ENCODE results near the gene LMTK3. TPM values are rescaled to one million over a fixed set of nuclear protein-coding genes. Genes with fewer than 3 reads are reported as not detected.
A peak's percentile ranks its signal among the peaks of the same experiment; 100 is the strongest.

Gene LMTK3
- total RNA-seq, 1 experiment from 2014 or later, result not detected

DNA sequence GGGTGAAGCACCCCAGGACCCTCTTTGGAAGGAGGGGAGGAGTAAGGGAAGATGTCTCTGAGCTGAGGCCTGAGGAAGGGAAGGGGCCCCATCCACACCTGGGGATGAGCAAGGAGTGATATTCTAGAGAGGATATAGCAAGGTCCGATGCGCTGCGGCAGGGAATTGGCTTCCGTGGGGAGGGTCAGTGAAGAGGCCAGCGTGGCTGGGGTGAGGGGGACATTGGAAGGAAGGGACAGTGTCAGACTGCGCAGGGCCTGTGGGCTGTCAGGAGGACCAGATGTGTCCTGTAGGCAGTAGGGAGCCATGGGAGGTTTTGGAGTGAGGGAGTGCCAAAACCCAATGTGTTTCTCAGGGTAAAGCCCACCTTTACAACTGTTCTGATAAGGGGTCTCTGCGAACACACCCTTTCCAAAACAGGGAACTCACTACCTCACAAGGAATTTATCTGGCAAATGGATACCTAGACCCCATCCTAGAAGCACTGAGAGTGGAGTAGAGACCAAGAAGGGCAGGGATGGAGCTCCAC is 3.7 kb downstream of the LMTK3 start:
- no peaks in the 10 kb centered on the region for H3K79me2 ChIP-seq (ENCODE audit: low read length)
- no peaks in the 10 kb centered on the region for H3K36me3 ChIP-seq (ENCODE audit: insufficient read depth, low read length)
- no peaks in the 10 kb centered on the region for H3K9me2 ChIP-seq (replicated peaks; ENCODE audit: insufficient read depth, low read length)
- no peak overlapping the region for H3K9ac ChIP-seq (ENCODE audit: low read length)
- no peak overlapping the region for H3K4me2 ChIP-seq (ENCODE audit: low read depth, low read length, poor library complexity, severe bottlenecking)
- no peaks in the 10 kb centered on the region for H3K9me3 ChIP-seq (ENCODE audit: low read length)
- H2AFZ ChIP-seq (ENCODE audit: low read length), result no peak overlapping the region
- no peaks in the 10 kb centered on the region for H3K27me3 ChIP-seq (ENCODE audit: low read length)
- H3K27ac ChIP-seq (ENCODE audit: low read length), result no peak overlapping the region
- no peaks in the 10 kb centered on the region for H4K20me1 ChIP-seq (ENCODE audit: insufficient read depth, low read depth, low read length)
- H3K4me1 ChIP-seq (ENCODE audit: low read length), result peaks cover 12% of the 10 kb centered on the region
- DNase-seq, result peak; percentile 33
- no peak overlapping the region for H3K4me3 ChIP-seq (ENCODE audit: low read length)

- DNase-seq, result peak; percentile 87
- Histone ChIP-seq H3K9me2 (replicated peaks; ENCODE audit: insufficient read depth, low read length) (no peaks in the 10 kb centered on the region), H3K79me2 (ENCODE audit: low read length) (no peaks in the 10 kb centered on the region), H3K9ac (ENCODE audit: low read length) (no peak overlapping the region), H3K27me3 (ENCODE audit: low read length) (no peaks in the 10 kb centered on the region), H3K36me3 (ENCODE audit: insufficient read depth, low read length) (no peaks in the 10 kb centered on the region), H3K4me2 (ENCODE audit: low read depth, low read length, poor library complexity, severe bottlenecking) (no peak overlapping the region), H4K20me1 (ENCODE audit: insufficient read depth, low read depth, low read length) (no peaks in the 10 kb centered on the region), H3K27ac (ENCODE audit: low read length) (no peak overlapping the region), H3K4me3 (ENCODE audit: low read length) (no peak overlapping the region), H2AFZ (ENCODE audit: low read length) (no peak overlapping the region), H3K4me1 (ENCODE audit: low read length) (peaks cover 7% of the 10 kb centered on the region), H3K9me3 (ENCODE audit: low read length) (no peaks in the 10 kb centered on the region)
Observed at GRCh38 chr19:48506138-48506733, 5.4 kb downstream of the LMTK3 start.

- Histone ChIP-seq H3K4me3 (ENCODE audit: low read length) (no peak overlapping the region), H3K4me2 (ENCODE audit: low read depth, low read length, poor library complexity, severe bottlenecking) (no peak overlapping the region), H4K20me1 (ENCODE audit: insufficient read depth, low read depth, low read length) (no peaks in the 10 kb centered on the region), H3K79me2 (ENCODE audit: low read length) (no peaks in the 10 kb centered on the region), H3K9me3 (ENCODE audit: low read length) (no peaks in the 10 kb centered on the region), H3K27me3 (ENCODE audit: low read length) (no peaks in the 10 kb centered on the region), H3K36me3 (ENCODE audit: insufficient read depth, low read length) (no peaks in the 10 kb centered on the region), H3K4me1 (ENCODE audit: low read length) (peaks cover 10% of the 10 kb centered on the region), H3K27ac (ENCODE audit: low read length) (no peak overlapping the region), H3K9me2 (replicated peaks; ENCODE audit: insufficient read depth, low read length) (no peaks in the 10 kb centered on the region), H2AFZ (ENCODE audit: low read length) (no peak overlapping the region; the same call in 1 of the 2 replicates), H3K9ac (ENCODE audit: low read length) (no peak overlapping the region)
- DNase-seq, result no peak
Observed at GRCh38 chr19:48502350-48503018, 9.2 kb downstream of the LMTK3 start.

GRCh38 chr19:48501494-48502349 is 9.9 kb downstream of the LMTK3 start:
- no peaks in the 10 kb centered on the region for H3K27me3 ChIP-seq (ENCODE audit: low read length)
- no peaks in the 10 kb centered on the region for H3K79me2 ChIP-seq (ENCODE audit: low read length)
- no peaks in the 10 kb centered on the region for H4K20me1 ChIP-seq (ENCODE audit: insufficient read depth, low read depth, low read length)
- H3K9ac ChIP-seq (ENCODE audit: low read length), result no peak overlapping the region
- no peaks in the 10 kb centered on the region for H3K9me3 ChIP-seq (ENCODE audit: low read length)
- peak overlapping the region; percentile 0; the same call in 1 of the 2 replicates for H3K4me3 ChIP-seq (ENCODE audit: low read length)
- peaks cover 10% of the 10 kb centered on the region for H3K4me1 ChIP-seq (ENCODE audit: low read length)
- H3K27ac ChIP-seq (ENCODE audit: low read length), result no peak overlapping the region
- no peaks in the 10 kb centered on the region for H3K9me2 ChIP-seq (replicated peaks; ENCODE audit: insufficient read depth, low read length)
- DNase-seq, result peak; percentile 96
- H3K4me2 ChIP-seq (ENCODE audit: low read depth, low read length, poor library complexity, severe bottlenecking), result peak overlapping the region; percentile 6
- H2AFZ ChIP-seq (ENCODE audit: low read length), result no peak overlapping the region; the same call in 1 of the 2 replicates
- H3K36me3 ChIP-seq (ENCODE audit: insufficient read depth, low read length), result no peaks in the 10 kb centered on the region

DNA sequence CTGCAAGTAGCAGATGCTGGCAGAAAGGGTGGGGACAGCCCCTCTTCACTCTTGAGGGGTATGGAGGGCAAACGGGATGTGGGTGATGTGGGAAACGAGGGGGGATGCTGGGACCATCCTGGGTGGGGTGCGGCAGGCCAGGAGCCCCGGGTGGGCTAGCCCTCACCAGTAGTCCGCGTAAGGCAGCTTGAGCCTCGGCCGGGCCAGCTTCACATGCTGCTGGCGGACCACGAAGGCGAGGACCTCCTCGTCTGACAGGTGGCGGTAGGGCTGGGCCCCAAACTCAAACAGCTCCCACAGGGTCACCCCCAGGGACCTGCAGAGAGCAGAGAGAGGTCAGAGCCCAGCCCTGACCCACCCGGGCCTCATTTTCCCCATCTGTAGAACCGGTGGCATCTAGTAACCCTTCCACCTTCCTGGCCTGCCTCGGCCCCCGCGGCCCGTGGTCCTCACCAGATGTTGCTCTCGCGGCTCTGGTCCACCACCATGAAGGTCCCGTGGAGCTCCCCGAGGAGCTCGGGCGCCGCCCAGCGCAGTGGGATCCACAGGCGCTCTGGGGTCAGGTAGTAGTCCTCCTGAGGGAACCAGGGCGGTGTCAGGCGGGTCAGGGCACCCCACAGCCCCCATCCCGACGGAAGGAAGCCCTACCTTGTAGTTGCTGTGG is 10.7 kb downstream of the LMTK3 start:
- Histone ChIP-seq H2AFZ (ENCODE audit: low read length) (no peak overlapping the region), H3K9ac (ENCODE audit: low read length) (no peak overlapping the region), H3K27ac (ENCODE audit: low read length) (no peak overlapping the region), H3K36me3 (ENCODE audit: insufficient read depth, low read length) (no peaks in the 10 kb centered on the region), H3K9me2 (replicated peaks; ENCODE audit: insufficient read depth, low read length) (no peaks in the 10 kb centered on the region), H3K4me1 (ENCODE audit: low read length) (peaks cover 10% of the 10 kb centered on the region), H3K9me3 (ENCODE audit: low read length) (no peaks in the 10 kb centered on the region), H4K20me1 (ENCODE audit: insufficient read depth, low read depth, low read length) (no peaks in the 10 kb centered on the region), H3K79me2 (ENCODE audit: low read length) (no peaks in the 10 kb centered on the region), H3K27me3 (ENCODE audit: low read length) (no peaks in the 10 kb centered on the region), H3K4me3 (ENCODE audit: low read length) (peak overlapping the region; percentile 0; the same call in 1 of the 2 replicates), H3K4me2 (ENCODE audit: low read depth, low read length, poor library complexity, severe bottlenecking) (no peak overlapping the region)
- no peak for DNase-seq

DNA sequence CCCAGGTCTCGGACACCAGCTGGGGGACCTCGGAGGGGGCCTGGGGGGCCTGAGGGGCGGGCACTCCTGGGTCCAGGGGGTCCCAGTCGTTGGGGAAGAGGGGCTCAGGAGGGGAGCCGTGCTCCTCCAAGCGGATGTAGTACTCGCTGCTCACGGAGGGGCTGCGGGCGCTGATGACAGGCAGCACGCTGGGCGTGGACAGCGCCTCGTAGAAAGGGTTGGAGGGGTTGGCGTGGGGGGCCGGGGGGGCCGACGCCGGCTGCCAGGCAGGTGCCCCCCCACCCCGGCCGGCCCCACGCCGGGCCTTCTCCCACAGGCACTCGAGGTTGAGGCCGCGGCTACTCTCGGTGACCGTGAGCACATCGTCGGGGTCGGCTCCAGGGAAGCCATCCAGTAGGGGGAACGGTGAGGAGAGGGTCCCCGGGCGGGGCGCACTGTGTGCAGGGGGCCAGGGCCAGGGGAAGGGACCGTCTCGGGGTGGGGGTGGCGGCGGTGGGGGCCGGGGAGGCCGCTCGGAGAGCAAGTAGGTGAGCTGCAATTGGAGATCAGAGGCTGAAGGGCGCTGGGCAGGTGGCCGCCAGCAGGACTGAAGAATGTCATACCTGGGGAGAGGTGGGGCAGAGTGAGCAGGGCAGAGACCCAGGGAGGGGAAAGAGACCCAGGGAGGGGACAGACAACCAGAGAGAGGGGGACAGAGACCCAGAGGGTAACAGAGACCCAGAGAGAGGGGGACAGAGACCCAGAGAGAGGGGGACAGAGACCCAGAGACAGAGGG is 12.1 kb downstream of the LMTK3 start:
- no peak overlapping the region for H3K27ac ChIP-seq (ENCODE audit: low read length)
- H3K79me2 ChIP-seq (ENCODE audit: low read length), result no peaks in the 10 kb centered on the region
- DNase-seq, result no peak
- no peaks in the 10 kb centered on the region for H3K27me3 ChIP-seq (ENCODE audit: low read length)
- no peak overlapping the region for H2AFZ ChIP-seq (ENCODE audit: low read length)
- no peaks in the 10 kb centered on the region for H3K9me3 ChIP-seq (ENCODE audit: low read length)
- H3K4me3 ChIP-seq (ENCODE audit: low read length), result no peak overlapping the region
- no peaks in the 10 kb centered on the region for H3K36me3 ChIP-seq (ENCODE audit: insufficient read depth, low read length)
- H3K4me2 ChIP-seq (ENCODE audit: low read depth, low read length, poor library complexity, severe bottlenecking), result no peak overlapping the region
- no peaks in the 10 kb centered on the region for H3K9me2 ChIP-seq (replicated peaks; ENCODE audit: insufficient read depth, low read length)
- H3K4me1 ChIP-seq (ENCODE audit: low read length), result peaks cover 10% of the 10 kb centered on the region
- no peaks in the 10 kb centered on the region for H4K20me1 ChIP-seq (ENCODE audit: insufficient read depth, low read depth, low read length)
- H3K9ac ChIP-seq (ENCODE audit: low read length), result no peak overlapping the region

GRCh38 chr19:48498595-48499311 is 12.9 kb downstream of the LMTK3 start:
- Histone ChIP-seq H3K9me2 (replicated peaks; ENCODE audit: insufficient read depth, low read length) (no peaks in the 10 kb centered on the region), H3K4me1 (ENCODE audit: low read length) (peaks cover 10% of the 10 kb centered on the region), H3K9ac (ENCODE audit: low read length) (no peak overlapping the region), H3K79me2 (ENCODE audit: low read length) (no peaks in the 10 kb centered on the region), H3K4me3 (ENCODE audit: low read length) (no peak overlapping the region), H3K36me3 (ENCODE audit: insufficient read depth, low read length) (no peaks in the 10 kb centered on the region), H3K4me2 (ENCODE audit: low read depth, low read length, poor library complexity, severe bottlenecking) (no peak overlapping the region), H2AFZ (ENCODE audit: low read length) (no peak overlapping the region), H3K27ac (ENCODE audit: low read length) (no peak overlapping the region), H3K9me3 (ENCODE audit: low read length) (no peaks in the 10 kb centered on the region), H3K27me3 (ENCODE audit: low read length) (no peaks in the 10 kb centered on the region), H4K20me1 (ENCODE audit: insufficient read depth, low read depth, low read length) (no peaks in the 10 kb centered on the region)
- DNase-seq, result no peak

All from Karpas-422 (cell line).